Stimulated activated CD8-positive, alpha-beta memory T cell treated with anti-CD3 and anti-CD28 coated beads, Interleukin-2, amount 100 ng/mL, for 48 hours (primary cell): ENCODE results near the gene KHK.
"Not testable (repeated sequence)": the region's sequence is repeated elsewhere in the genome, so short reads cannot be mapped to it uniquely, and the experiment has no call there.

Source experiments
- DNase-seq, 2 donors: peaks; one replicate each; pipeline ENCODE4 v3.0.0-alpha.2; 2020; ENCODE audit warnings: low read depth in 2 of 2

Gene KHK

DNA sequence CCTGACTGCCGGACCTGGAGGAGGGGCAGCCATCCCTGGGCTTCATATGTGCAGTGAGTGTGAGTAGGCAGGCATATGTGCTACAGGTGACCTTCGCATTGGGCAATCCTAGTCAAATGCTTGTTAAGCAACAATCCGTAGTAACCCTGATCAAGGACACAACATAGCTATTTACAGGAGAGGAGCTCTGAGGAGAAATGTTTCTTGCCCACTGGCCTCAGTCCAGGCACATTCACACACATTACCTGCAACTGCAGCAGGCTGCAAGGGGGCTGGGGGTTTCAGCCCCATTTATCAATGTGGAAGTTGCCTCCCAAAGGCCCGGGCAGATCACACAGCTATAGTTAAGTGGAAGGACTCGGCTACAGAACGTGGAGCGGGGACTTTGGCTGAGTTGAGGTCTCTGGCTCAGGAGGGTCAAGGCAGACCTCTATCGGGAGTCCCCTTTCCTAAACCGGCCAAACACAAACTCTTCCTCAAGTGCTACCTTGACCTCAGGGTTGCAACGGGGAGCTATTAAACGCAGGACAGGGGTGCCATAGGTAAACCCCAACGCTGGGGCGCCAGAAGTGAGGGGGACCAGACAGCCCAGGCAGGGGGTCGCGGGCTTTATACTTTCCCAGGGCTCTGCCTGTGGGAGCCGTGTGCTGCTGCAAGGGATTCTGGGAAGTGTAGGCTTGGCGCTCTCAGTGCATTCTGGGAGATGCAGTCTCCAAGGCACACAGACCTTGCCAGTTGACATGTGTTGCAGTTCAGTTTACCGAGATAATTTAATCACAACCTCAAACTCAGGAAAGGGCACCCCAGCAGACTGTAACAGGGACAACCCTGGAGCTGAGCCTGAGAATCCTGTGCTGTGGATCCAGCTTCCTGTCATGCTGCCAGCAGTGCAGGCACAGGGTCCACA lies 9.4 kb downstream of the KHK start:
- peak in 1 of 2 donors; percentile 20 for DNase-seq

DNA sequence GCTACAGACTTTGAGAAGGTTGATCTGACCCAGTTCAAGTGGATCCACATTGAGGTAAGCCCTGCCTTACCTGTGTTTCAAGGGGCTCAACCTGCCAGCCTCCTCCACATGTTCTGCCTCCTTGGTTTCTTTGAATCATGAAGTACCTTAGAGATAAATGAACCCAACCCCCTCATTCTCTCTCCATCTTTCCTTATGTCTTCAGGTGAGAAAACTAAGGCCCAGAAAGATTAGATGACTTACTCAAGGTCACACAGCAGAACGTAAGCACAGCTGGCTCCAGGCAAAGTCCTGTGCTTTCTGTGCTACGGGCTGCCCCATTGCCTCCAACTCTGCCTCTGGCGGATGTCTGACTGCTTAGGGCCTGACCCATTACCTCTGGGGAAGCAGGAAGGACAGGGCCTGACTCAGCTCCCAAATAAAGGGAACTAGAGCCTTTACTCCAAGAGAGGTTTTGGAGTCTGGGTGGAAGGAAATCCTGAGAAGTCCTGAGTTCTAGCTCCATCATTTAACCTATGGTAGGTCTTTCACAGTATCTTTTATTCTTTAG lies 10.3 kb downstream of the KHK start:
- no peak for DNase-seq

DNA sequence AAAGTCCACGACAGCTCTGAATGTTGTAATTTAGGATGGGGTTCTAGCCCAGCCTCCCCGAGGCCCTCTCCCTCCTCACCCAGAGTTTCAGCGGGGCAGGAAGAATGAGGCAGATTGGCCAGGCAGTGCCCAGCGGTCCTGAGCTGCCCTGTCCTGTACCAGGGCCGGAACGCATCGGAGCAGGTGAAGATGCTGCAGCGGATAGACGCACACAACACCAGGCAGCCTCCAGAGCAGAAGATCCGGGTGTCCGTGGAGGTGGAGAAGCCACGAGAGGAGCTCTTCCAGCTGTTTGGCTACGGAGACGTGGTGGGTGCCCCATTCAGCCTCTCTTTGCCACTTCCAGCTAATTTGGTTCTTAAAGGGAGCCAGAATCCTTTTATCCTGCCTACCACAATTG lies 10.8 kb downstream of the KHK start:
- no peak for DNase-seq

DNA sequence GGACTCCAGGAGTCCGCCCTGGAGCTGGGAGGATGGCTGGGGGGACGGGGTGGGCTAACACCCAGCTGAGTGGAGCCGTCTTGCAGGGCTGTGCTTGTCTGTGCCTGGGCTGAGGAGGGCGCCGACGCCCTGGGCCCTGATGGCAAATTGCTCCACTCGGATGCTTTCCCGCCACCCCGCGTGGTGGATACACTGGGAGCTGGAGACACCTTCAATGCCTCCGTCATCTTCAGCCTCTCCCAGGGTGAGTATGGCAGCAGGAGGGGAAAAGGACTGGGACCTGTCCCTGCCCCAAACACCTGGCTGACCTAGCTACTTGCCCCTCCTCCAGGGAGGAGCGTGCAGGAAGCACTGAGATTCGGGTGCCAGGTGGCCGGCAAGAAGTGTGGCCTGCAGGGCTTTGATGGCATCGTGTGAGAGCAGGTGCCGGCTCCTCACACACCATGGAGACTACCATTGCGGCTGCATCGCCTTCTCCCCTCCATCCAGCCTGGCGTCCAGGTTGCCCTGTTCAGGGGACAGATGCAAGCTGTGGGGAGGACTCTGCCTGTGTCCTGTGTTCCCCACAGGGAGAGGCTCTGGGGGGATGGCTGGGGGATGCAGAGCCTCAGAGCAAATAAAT lies 12.9 kb downstream of the KHK start:
- DNase-seq = no peak

DNA sequence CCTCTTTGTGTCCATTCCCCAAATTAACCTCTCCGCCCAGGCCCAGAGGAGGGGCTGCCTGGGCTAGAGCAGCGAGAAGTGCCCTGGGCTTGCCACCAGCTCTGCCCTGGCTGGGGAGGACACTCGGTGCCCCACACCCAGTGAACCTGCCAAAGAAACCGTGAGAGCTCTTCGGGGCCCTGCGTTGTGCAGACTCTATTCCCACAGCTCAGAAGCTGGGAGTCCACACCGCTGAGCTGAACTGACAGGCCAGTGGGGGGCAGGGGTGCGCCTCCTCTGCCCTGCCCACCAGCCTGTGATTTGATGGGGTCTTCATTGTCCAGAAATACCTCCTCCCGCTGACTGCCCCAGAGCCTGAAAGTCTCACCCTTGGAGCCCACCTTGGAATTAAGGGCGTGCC lies 13.5 kb downstream of the KHK start:
- no peak for DNase-seq

DNA sequence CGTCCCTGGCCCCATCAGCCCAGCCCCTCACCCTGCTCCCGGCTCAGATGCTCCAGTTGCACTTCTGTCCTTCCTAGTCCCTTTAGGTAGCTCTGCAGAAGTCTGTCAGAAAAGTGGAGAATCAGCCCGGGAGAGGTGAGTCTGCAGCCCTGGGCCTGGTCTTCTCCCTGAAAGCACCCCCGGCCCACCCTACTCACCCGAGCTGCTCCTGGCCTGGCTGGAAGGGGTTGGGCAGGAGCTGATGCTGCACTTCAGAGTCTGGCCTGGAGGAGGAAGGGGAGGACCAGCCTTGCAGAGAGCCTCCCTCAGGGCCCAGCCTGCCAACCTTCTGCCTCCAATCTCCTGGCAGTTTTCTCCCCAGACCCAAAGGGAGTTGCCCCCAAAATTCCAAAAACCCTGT lies 15.8 kb downstream of the KHK start:
- no peak for DNase-seq

DNA sequence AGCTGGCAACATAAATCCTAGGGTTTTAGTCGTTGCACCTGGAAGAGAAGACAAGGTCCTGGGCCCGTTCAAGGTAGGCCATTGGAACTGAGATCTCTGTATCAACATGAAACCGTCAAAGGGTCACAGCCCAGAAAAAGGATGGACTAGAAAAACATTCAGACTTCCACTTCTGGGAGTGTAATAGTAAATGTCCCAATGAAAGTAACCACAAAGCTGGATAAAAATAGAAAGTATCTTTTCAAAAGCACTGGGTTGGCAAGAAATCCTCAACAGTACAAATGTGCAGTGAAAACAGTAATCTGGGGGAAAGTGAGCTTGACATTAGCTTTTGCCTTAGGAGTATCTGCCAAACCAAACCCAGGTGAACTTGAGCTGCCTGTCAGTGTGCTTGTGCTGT lies 19.4 kb downstream of the KHK start:
- DNase-seq = no peak

DNA sequence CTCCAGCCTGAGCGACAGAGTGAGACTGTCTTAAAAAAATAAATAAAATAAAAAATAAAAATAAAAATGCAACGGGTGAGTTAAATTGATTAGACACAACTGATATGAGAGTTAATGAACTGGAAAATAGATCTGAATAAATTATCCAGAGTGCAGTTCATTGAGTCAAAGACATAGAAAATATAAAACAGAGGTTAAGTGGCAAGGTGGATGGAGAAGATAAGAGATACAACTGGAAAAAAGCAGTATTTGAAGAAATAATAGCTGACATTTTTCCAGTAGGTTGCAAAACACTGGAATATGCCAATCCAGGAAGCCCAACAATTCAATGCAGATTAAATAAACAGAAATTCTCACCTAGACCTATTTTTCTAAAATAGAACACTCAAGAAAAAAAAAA lies 21.6 kb downstream of the KHK start:
- DNase-seq = no peak

DNA sequence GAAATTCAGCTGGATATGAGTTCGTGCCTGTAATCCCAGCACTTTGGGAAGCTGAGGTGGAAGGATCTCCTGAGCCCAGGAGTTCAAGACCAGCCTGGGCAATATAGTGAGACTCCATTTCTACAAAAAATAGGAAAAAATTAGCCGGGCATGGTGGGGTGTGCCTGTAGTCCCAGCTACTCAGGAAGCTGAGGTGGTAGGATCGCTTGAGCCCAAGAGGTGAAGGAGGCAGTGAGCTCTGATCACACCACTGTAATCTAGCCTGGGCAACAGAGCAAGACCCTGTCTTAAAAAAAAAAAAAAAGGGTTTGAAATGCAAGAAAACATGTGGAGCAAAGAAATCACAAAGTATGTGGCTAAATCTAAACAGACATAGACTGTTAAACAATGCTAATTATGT lies 22.5 kb downstream of the KHK start:
- no peak for DNase-seq

DNA sequence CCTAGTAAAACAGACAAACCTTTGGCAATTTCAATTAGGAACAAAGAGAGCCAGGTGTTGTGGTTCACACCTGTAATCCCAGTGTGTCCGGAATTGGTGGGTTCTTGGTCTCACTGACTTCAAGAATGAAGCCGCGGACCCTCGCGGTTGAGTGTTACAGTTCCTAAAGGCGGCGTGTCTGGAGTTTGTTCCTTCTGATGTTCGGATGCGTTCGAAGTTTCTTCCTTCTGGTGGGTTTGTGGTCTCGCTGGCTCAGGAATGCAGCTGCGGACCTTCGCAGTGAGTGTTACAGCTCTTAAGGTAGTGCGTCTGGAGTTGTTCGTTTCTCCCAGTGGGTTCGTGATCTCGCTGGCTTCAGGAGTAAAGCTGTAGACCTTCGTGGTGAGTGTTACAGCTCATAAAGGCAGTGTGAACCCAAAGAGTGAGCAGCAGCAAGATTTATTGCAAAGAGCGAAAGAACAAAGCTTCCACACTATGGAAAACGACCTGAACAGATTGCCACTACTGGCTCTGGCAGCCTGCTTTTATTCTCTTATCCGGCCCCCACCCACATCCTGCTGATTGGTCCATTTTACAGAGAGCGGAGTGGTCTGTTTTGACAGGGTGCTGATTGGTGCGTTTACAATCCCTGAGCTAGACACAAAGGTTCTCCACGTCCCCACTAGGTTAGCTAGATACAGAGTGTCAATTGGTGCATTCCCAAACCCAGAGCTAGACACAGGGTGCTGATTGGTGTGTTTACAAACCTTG lies 24.2 kb downstream of the KHK start:
- DNase-seq = not testable (repeated sequence)

DNA sequence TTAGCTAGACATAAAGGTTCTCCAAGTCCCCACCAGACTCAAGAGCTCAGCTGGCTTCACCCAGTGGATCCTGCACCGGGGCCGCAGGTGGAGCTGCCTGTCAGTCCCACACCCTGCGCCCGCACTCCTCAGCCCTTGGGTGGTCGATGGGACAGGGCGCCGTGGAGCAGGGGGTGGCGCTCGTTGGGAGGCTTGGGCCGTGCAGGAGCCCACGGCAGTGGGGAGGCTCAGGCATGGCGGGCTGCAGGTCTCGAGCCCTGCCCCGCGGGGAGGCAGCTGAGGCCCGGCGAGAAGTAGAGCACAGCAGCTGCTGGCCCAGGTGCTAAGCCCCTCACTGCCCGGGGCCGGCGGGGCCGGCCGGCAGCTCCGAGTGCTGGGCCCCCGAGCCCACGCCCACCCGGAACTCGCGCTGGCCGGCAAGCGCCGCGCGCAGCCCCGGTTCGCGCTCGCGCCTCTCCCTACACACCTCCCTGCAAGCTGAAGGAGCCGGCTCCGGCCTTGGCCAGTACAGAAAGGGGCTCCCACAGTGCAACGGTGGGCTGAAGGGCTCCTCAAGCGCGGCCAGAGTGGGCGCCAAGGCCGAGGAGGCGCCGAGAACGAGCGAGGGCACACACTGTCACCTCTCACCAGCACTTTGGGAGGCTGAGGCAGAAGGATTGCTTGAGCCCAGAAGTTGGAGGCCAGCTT lies 25.0 kb downstream of the KHK start:
- not testable (repeated sequence) for DNase-seq

DNA sequence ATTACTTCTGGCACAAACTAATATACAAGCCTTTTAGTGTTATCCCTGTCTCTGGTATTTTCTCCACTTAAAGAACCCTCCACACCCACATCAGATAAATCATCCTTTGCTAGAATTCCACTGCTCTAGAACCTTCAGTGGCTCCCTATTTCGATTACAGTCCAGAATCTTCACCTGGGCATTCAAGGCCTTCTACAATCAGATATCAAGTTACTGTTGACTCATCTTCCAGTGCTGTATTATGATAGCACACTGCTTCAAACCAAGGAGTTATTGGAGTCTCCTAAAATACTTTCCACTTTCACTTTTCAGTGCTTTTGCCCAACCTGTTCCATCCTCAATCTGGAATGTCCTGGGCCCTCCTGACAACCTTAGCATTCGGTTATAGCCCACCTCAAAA lies 28.9 kb downstream of the KHK start:
- no peak for DNase-seq

DNA sequence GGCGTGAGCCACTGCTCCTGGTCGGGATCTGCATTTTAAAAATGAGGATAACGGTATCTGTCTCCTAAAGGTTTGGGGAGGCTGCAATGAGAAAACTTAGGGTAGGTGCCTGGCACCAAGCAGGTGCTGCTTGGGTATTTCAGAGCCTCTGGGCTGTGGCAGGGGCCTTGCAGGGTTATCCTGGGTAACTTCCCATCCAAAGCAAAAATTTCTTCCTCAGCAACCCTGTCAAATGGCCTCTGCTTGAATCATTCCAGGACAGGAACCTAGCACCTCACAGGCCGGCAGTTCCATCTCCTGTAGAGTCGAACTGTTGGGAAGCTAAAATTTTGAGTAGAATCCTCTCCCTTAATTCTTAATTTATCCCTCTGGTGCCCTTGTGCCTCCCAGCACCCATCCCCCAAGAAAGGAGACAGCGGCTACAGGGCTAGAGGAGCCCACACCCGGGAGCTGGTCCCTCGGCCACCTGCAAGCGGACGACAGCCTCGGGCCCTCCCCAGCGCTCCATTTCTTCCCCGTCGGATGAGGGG lies 31.5 kb downstream of the KHK start:
- no peak for DNase-seq

DNA sequence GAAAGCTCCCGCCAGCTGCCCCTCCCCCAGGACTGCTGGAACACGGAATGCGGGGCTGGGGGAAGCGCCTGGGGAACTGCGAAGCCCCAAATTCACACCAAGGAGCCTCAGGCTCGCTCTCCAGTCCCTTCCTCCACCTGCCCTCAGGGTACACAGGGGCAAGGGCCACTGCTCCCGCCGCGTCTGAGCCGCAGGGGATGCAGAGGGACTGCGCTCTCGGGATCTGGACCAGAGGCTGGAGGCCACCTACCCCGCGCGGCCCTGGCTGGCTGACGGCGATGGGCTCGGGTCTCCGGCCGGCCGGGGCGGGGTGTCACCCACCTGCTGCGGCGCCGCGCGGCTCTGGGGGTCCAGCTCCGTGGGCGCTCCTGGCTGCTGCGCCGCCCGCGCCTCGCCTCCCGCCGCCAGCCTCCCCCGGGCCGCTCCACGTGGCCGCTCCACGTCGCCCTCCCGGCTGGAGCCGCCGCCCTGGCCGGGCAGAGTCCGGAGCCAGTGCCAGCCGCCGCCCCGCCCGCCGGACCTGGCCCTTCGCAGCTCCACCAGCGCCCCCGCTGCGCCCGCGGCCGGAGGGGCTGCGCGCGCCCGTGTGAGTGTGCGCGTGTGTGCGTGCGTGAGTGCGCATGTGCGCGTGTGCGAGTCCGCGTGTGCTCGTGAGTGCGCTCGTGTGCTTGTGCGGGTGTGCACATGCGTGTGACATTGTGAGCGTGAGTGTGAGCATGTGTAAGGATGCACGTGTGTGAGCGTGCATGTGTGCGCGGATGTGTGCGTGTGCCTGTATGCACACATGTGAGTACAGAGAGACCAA lies 32.2 kb downstream of the KHK start, which contains the start of gene CGREF1:
Gene CGREF1 (minus strand): TSS at position 604 of the 805 bp plus-strand sequence. CDS start 14,762 bp downstream, outside the sequence.
- no peak for DNase-seq

DNA sequence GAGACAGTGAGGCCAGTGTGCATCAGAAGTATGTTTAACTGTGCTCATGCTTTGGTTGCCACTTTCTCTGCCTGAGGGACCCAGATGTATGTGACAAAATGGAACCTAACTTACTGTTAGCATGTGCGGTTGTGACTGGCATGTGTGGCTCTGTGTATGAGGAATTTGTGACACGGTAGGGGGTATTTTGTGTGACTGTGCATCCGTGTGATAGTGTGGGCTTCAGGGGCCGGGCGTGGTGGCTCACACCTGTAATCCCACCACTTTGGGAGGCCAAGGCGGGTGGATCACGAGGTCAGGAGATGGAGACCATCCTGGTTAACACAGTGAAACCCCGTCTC lies 32.7 kb downstream of the KHK start:
- DNase-seq = not testable (repeated sequence)

DNA sequence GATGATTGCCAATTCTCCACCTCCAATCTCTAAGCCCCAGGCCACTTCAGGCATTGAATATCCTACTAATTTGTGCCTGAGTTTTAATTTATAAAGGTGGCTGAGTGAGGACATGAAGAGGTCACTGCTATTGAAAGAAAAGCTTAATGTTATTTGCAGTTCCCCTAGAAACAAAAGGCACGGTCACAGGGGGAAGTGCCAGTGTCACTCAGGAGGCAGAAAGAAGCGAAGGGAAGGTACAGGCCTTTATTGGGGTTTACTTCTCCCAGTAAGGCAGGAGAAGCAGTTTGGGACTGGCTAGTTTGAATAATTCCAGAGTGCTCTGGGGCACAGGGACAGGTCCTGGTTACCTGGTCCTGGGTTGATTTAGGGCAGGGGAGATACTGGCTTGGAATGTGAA lies 35.3 kb downstream of the KHK start:
- DNase-seq = no peak

DNA sequence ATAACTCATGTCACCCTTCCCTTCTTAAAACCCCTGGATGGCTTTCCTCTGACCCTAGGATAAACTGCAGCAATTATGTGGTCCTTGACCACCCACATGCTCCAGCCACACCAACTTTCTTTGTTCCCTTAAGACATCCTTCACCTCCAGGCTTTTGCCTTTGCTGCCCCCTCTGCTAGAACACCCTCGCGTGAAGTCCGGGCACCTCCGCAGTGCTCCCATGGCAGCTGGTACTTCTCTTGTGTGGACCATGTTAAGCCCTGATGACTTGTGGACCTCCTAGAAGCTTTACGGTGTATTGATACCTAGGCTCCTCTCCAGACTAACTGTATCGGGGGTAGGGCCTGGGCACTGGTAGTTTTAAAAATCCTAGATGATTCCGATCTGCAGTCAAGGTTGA lies 36.2 kb downstream of the KHK start:
- DNase-seq = no peak

DNA sequence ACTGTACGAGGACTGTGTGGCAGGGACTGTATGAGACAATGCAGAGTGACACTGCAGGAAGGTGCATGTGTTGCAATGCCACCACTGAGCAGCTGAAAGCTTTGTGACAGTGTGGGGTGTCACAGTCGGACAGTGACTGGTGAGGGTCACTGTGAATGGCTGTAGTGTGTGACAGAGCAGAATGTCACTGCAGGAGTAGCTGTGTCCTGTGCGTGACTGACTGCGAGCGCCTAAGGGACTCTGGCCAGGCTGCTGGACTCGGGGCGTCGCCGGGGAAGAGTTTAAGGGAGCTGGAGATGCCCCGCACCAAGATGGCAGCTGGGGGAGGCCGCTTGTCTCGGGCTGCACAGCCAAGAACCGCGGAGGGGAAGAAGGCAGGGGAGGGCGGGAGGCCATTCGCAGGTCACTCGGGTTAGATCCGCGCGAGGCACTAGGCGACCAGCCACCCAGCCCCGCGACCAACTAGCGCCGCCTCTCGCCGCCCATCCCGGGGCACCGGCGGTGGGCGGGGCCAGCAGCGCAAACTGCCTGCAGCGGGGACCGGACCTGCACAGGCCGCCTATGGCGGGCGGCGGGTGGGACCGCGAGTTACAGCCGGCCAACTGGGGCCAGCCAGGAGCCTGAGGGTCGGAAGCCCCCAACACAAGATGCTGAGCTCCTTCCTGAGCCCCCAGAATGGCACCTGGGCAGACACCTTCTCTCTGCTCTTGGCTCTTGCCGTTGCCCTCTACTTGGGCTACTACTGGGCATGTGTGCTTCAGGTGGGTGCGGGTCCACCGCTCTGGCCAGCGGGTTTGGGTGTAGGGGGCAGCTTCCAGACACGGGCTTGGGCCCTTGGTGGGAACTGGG lies 37.0 kb downstream of the KHK start, which contains the start of gene ABHD1:
Gene ABHD1 (plus strand): TSS at position 514 of the 849 bp plus-strand sequence. CDS start 134 bp downstream, at position 648.
- DNase-seq = peak; percentile 35 to 38

DNA sequence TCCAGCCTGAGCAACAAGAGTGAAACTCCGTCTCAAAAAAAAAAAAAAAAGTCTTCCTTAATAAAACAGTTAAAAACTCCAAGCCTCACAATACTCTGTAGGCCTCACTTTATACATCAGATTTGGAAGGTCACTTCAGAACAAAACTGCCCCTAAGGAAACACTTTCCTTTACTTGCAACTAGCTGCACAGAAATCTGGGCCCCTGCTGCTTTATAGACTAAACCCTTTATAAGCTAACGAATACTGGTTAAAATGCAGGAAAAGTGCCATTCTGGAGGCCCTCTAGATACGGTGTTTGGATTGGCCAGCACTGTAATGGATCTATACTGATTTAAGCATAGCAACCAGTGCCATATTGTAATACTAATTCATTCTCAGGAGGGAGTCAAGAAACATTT lies 38.5 kb downstream of the KHK start:
- DNase-seq = no peak
